ENCODE results near the gene STMND1. TPM values are rescaled to one million over a fixed set of nuclear protein-coding genes. Genes with fewer than 3 reads are reported as not detected.

STMND1 gene
- total and polyA plus RNA-seq, 2 donors (not counting 1 experiment from before 2014, with no cell fraction given): 0.06 TPM; not detected in 1

DNA sequence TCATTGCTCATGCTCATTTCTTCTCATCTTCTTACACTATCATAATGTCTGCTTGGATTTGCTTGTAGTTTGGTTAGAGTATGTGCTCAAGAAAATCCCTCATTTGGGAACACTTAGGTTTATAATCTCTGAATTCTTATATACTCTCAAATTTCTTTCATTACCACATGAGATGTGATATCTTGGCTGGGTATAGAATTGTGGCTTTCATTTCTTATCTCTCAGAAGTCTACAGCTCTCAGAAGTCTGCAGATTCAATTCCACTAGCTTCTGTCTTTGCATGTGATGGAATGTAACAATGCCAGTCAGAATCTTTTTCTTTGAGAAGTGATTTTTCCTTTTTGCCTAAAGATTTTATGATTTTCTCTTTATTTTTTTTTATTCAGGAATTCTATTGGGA lies 50.9 kb downstream of the STMND1 start:
- no peak for DNase-seq (ENCODE audit: low read depth in 2 of 2)
- Histone ChIP-seq H3K4me3 (replicated peaks in 1 of 4; ENCODE audit: control extremely low read depth in 1 of 4, insufficient read depth in 1 of 4, low read depth in 3 of 4, low read length in 4 of 4) (no peak overlapping the region), H3K36me3 (ENCODE audit: control insufficient read depth, insufficient read depth, low read length) (no peaks in the 10 kb centered on the region), H3K27me3 (ENCODE audit: control insufficient read depth, insufficient read depth, low read length) (peaks cover 2% of the 10 kb centered on the region), H3K27ac (ENCODE audit: insufficient read depth, low read length) (no peak overlapping the region), H2AFZ (ENCODE audit: low read length) (no peak overlapping the region), H3K9me3 (ENCODE audit: control insufficient read depth, insufficient read depth, low read depth, low read length) (no peaks in the 10 kb centered on the region), H3K79me2 (ENCODE audit: control insufficient read depth, insufficient read depth, low read length) (no peaks in the 10 kb centered on the region), H3K4me2 (ENCODE audit: extremely low read depth, insufficient read depth, low read length) (no peak overlapping the region), H3K4me1 (ENCODE audit: control insufficient read depth, extremely low read depth, insufficient read depth, low read length) (no peaks in the 10 kb centered on the region), H4K20me1 (ENCODE audit: control insufficient read depth, extremely low read depth, insufficient read depth, low read length) (no peaks in the 10 kb centered on the region), H3K9ac (ENCODE audit: insufficient read depth, low read length) (no peak overlapping the region)
- no peak for TF ChIP-seq CTCF (conservative IDR thresholded peaks at IDR 0.05 in 1 of 2, IDR thresholded peaks at IDR 0.05 in 1 of 2; ENCODE audit: low read depth in 1 of 2, low read length in 2 of 2)
- no peak for TF ChIP-seq EZH2 (IDR thresholded peaks at IDR 0.05; ENCODE audit: low read length, missing control alignments)

GRCh38 chr6:17156112-17156921 lies 54.5 kb downstream of the STMND1 start:
- Histone ChIP-seq H3K79me2 (ENCODE audit: control insufficient read depth, insufficient read depth, low read length) (no peaks in the 10 kb centered on the region), H3K9me3 (ENCODE audit: control insufficient read depth, insufficient read depth, low read depth, low read length) (no peaks in the 10 kb centered on the region), H2AFZ (ENCODE audit: low read length) (no peak overlapping the region), H3K9ac (ENCODE audit: insufficient read depth, low read length) (no peak overlapping the region), H3K27ac (ENCODE audit: insufficient read depth, low read length) (no peak overlapping the region), H3K27me3 (ENCODE audit: control insufficient read depth, insufficient read depth, low read length) (peaks cover 2% of the 10 kb centered on the region), H4K20me1 (ENCODE audit: control insufficient read depth, extremely low read depth, insufficient read depth, low read length) (no peaks in the 10 kb centered on the region), H3K36me3 (ENCODE audit: control insufficient read depth, insufficient read depth, low read length) (no peaks in the 10 kb centered on the region), H3K4me3 (replicated peaks in 1 of 4; ENCODE audit: control extremely low read depth in 1 of 4, insufficient read depth in 1 of 4, low read depth in 3 of 4, low read length in 4 of 4) (no peak overlapping the region), H3K4me1 (ENCODE audit: control insufficient read depth, extremely low read depth, insufficient read depth, low read length) (no peaks in the 10 kb centered on the region), H3K4me2 (ENCODE audit: extremely low read depth, insufficient read depth, low read length) (no peak overlapping the region)
- TF ChIP-seq EZH2 (IDR thresholded peaks at IDR 0.05; ENCODE audit: low read length, missing control alignments) (no peak), CTCF (conservative IDR thresholded peaks at IDR 0.05 in 1 of 2, IDR thresholded peaks at IDR 0.05 in 1 of 2; ENCODE audit: low read depth in 1 of 2, low read length in 2 of 2) (peak; percentile 79)
- peak; percentile 72 to 92 for DNase-seq (ENCODE audit: low read depth in 2 of 2)

- no peak overlapping the region for H3K9ac ChIP-seq (ENCODE audit: insufficient read depth, low read length)
- H3K27ac ChIP-seq (ENCODE audit: insufficient read depth, low read length): no peak overlapping the region
These were observed 55.1 kb downstream of the STMND1 start for GRCh38 chr6:17156966-17157365.

More at GRCh38 chr6:17156966-17157365, 55.1 kb downstream of the STMND1 start:
- Histone ChIP-seq H3K36me3 (ENCODE audit: control insufficient read depth, insufficient read depth, low read length) (no peaks in the 10 kb centered on the region), H3K9me3 (ENCODE audit: control insufficient read depth, insufficient read depth, low read depth, low read length) (no peaks in the 10 kb centered on the region), H3K79me2 (ENCODE audit: control insufficient read depth, insufficient read depth, low read length) (no peaks in the 10 kb centered on the region), H3K4me2 (ENCODE audit: extremely low read depth, insufficient read depth, low read length) (no peak overlapping the region), H3K4me1 (ENCODE audit: control insufficient read depth, extremely low read depth, insufficient read depth, low read length) (no peaks in the 10 kb centered on the region), H2AFZ (ENCODE audit: low read length) (no peak overlapping the region), H4K20me1 (ENCODE audit: control insufficient read depth, extremely low read depth, insufficient read depth, low read length) (no peaks in the 10 kb centered on the region), H3K4me3 (replicated peaks in 1 of 4; ENCODE audit: control extremely low read depth in 1 of 4, insufficient read depth in 1 of 4, low read depth in 3 of 4, low read length in 4 of 4) (no peak overlapping the region), H3K27me3 (ENCODE audit: control insufficient read depth, insufficient read depth, low read length) (peaks cover 2% of the 10 kb centered on the region)
- TF ChIP-seq CTCF (conservative IDR thresholded peaks at IDR 0.05 in 1 of 2, IDR thresholded peaks at IDR 0.05 in 1 of 2; ENCODE audit: low read depth in 1 of 2, low read length in 2 of 2) (no peak), EZH2 (IDR thresholded peaks at IDR 0.05; ENCODE audit: low read length, missing control alignments) (no peak)
- no peak for DNase-seq (ENCODE audit: low read depth in 2 of 2)

Data from fibroblast of lung (primary cell).